Uterus (tissue), 4 donors: Measurements from ENCODE around the gene NPFFR1. TPM values are rescaled to one million over a fixed set of nuclear protein-coding genes. Genes with fewer than 3 reads are reported as not detected.
A peak's percentile ranks its signal among the peaks of the same experiment; 100 is the strongest.

Experiments used
- DNase-seq, 2 donors: peaks; one replicate each; pipeline ENCODE4 v3.0.0-alpha.2; 2019 to 2020
- H3K27ac ChIP-seq, 2 donors: fragments of 200-600 bp; sonication (generic); 1 replicate in 1 of 2; 2 replicates in 1 of 2; pipeline ENCODE4 v1.5.1; 2016 to 2018
- H3K27me3 ChIP-seq, 2 donors: fragments of 200-600 bp; sonication (generic); one replicate each; pipeline ENCODE4 v1.5.1; 2018 to 2019; ENCODE audit warnings: control low read depth in 1 of 2
- H3K36me3 ChIP-seq, 2 donors: fragments of 200-600 bp; sonication (generic); one replicate each; pipeline ENCODE4 v1.5.1; 2019; ENCODE audit warnings: control low read depth in 1 of 2
- H3K4me1 ChIP-seq, 2 donors: fragments of 200-600 bp; sonication (generic); one replicate each; pipeline ENCODE4 v1.5.1; 2018 to 2019; ENCODE audit warnings: control low read depth in 1 of 2
- H3K4me3 ChIP-seq, 2 donors: fragments of 200-600 bp; sonication (generic); 1 replicate in 1 of 2; 2 replicates in 1 of 2; pipeline ENCODE4 v1.5.1; 2018 to 2019; ENCODE audit warnings: mild to moderate bottlenecking in 1 of 2
- H3K9me3 ChIP-seq, 2 donors: fragments of 200-600 bp; sonication (generic); one replicate each; pipeline ENCODE4 v1.5.1; 2019; ENCODE audit warnings: control low read depth in 1 of 2
- POLR2A ChIP-seq, 2 donors: fragments of 450-650 bp; IDR thresholded peaks; one replicate each; pipeline ENCODE4 v1.6.1; 2016; ENCODE audit warnings: antibody characterized with exemption in 2 of 2, mild to moderate bottlenecking in 1 of 2, moderate library complexity in 1 of 2
- intact Hi-C: fragments of 100-400 bp; cut with DNase I; formaldehyde crosslinking; loops from one replicate; pipeline ENCODE4 v1.15.1; 2023; ENCODE audit warnings: low total_unique reads
- total RNA-seq, 4 donors: library from RNA; depleted of rRNA in 3 of 4; stranded (reverse); fragments of >200 nt in 3 of 4; gene quantifications; one replicate each; pipeline versions ENCODE4 v1.1.0 to v1.2.4, GENCODE V29; 2014 to 2023
- TF ChIP-seq, protein P1 (sequence below), 4 experiments: fragments of 200-600 bp in 2 of 4; fragments of 450-650 bp in 2 of 4; sonication (generic) in 2 of 4; IDR thresholded peaks; one replicate each; pipeline ENCODE4 v1.5.1; 2016 to 2019; ENCODE audit warnings: antibody characterized with exemption in 4 of 4, mild to moderate bottlenecking in 2 of 4, moderate library complexity in 1 of 4
- donor health status: DM: yes; HTN: yes; CAD: no.

The NPFFR1 gene
- total RNA-seq, 4 donors from 2014 or later, result 0.43 to 2.1 TPM; not detected in 2

DNA sequence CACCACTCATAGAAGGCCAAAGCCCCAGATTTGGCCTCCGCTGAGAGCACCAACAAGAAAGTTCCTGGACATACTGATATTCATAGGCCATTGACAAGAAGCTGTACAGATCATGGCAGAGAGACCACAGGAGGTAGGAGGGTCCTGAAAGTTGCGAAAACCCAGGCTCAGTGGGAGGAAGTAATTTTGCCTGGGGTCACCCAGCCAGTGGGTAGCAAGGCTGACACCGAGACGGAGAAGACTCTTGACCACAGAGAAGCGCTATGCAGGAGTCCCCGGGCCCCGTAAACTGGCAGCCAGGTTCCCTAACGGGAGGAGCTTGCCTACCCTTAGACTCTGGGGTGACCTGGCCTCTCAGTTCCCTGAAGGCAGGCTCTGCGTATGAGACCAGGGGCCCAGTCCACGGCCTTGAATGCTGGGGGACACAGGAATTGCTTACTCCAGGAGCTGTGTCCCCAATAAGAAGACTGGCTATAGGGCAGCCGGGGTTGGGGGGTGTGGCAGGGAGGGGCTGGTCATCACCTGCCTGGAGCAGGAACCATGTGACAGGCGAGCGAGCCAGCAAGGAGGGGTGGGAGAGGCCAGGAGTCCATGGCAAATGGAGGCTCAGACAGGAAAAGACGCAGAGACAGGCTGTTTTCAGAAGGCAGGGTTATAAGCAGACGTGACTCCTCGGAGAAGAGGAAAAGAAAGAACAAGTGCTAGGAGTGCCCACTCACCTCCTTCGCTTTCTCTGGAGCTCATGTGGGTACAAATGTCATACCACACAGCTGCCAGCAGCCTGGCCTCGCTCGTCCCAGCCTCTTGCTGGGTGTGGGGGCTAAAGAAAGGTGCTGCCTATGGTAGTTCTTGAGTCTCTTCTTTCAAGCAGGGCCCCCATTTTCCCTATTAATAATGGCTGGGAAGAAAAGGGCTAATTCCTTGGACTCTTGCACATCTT lies 24.6 kb upstream of the NPFFR1 start:
- intact Hi-C loops, result no loop called here
- no peak for TF ChIP-seq POLR2A (IDR thresholded peaks at IDR 0.05)
- TF ChIP-seq, protein P1, sequence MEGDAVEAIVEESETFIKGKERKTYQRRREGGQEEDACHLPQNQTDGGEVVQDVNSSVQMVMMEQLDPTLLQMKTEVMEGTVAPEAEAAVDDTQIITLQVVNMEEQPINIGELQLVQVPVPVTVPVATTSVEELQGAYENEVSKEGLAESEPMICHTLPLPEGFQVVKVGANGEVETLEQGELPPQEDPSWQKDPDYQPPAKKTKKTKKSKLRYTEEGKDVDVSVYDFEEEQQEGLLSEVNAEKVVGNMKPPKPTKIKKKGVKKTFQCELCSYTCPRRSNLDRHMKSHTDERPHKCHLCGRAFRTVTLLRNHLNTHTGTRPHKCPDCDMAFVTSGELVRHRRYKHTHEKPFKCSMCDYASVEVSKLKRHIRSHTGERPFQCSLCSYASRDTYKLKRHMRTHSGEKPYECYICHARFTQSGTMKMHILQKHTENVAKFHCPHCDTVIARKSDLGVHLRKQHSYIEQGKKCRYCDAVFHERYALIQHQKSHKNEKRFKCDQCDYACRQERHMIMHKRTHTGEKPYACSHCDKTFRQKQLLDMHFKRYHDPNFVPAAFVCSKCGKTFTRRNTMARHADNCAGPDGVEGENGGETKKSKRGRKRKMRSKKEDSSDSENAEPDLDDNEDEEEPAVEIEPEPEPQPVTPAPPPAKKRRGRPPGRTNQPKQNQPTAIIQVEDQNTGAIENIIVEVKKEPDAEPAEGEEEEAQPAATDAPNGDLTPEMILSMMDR (IDR thresholded peaks at IDR 0.05), result no peak
- no peaks in the 10 kb centered on the region for H3K36me3 ChIP-seq
- H3K4me3 ChIP-seq, result no peak overlapping the region
- H3K27me3 ChIP-seq, result no peaks in the 10 kb centered on the region
- H3K9me3 ChIP-seq, result no peaks in the 10 kb centered on the region
- no peak for DNase-seq
- no peaks in the 10 kb centered on the region for H3K4me1 ChIP-seq
- H3K27ac ChIP-seq, result no peak overlapping the region

DNA sequence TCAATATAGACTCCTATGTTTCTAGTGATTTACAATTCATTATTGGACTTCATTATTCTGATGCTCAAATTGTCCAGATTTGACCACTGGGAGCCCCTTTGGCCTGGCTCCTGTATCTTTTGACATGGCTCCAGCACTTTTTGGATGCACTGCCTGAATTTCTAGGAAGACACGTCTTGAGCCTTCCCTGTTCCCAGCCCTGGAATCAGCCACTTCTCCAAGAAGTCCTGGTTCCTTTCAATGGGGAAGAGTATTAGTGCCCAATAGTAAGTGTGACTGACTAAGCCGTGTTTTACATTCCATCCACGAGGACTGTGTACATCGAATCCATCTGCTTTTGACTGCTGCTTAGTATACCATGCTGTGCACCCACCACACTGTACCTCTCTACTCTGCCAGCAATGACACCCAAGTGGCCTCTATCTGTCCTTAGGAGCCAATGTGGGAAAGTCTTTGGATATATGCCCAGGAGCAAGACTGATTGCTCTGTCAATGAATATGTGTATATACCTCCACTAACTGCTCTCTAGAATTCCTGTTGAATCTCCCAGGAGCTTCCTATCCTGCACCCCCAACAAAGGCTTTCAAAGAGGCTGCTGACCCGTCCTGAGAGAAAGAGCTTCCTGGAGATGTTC lies 23.2 kb upstream of the NPFFR1 start:
- TF ChIP-seq, protein P1 (IDR thresholded peaks at IDR 0.05), result no peak
- no peak for TF ChIP-seq POLR2A (IDR thresholded peaks at IDR 0.05)
- DNase-seq, result no peak
- Histone ChIP-seq H3K27ac (no peak overlapping the region), H3K4me1 (no peaks in the 10 kb centered on the region), H3K27me3 (no peaks in the 10 kb centered on the region), H3K4me3 (no peak overlapping the region), H3K36me3 (no peaks in the 10 kb centered on the region), H3K9me3 (no peaks in the 10 kb centered on the region)
- intact Hi-C loops, result no loop called here

DNA sequence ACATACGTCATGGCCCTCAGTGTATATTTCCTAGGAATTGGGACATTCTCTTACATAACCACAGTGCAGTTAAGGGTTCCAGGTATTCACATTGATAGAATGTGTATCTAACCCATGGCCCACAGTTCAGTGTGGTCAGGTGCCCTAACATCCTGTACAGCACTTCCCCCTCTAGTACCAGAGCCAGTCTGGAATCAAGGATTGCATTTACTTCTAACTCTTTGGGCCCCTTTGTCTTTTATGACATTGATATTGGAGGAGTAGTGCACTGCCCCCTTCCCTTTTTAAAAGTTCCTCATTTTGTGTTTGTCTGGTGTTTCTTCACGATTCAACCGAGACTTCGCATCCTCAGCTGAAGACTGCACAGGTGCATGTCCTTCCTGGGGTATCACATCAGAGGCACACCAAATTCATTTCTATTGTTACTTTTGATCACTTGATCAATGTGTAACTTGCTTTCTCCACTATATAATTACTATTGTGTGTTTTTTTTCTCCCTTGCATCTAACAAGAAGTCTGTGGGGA lies 22.4 kb upstream of the NPFFR1 start:
- TF ChIP-seq POLR2A (IDR thresholded peaks at IDR 0.05), result no peak
- TF ChIP-seq, protein P1 (IDR thresholded peaks at IDR 0.05), result no peak
- Histone ChIP-seq H3K9me3 (no peaks in the 10 kb centered on the region), H3K27ac (no peak overlapping the region), H3K4me3 (no peak overlapping the region), H3K36me3 (no peaks in the 10 kb centered on the region), H3K27me3 (no peaks in the 10 kb centered on the region), H3K4me1 (no peaks in the 10 kb centered on the region)
- intact Hi-C loops, result no loop called here
- DNase-seq, result no peak

DNA sequence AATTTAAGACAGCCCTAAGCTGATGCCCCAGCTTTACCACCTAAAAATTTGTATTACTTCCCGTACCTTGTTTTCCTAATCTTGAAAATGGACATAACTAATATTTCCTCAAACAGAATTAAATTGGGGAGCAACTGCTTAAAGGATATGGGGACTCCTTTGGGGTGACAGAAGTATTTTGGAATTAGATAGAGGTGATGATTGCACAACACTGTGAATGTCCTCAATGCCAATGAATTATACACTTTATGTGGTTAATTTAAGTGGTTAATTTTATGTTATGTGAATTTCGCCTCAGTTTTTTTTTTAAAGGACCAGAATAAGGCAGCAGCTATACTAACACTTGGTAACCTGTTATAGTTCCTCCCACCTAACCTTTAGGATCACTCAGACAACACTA lies 19.9 kb upstream of the NPFFR1 start:
- Histone ChIP-seq H3K9me3 (no peaks in the 10 kb centered on the region), H3K4me1 (no peaks in the 10 kb centered on the region), H3K27me3 (no peaks in the 10 kb centered on the region), H3K4me3 (no peak overlapping the region), H3K36me3 (no peaks in the 10 kb centered on the region), H3K27ac (no peak overlapping the region)
- no peak for DNase-seq
- TF ChIP-seq, protein P1 (IDR thresholded peaks at IDR 0.05), result no peak
- no peak for TF ChIP-seq POLR2A (IDR thresholded peaks at IDR 0.05)
- intact Hi-C loops, result no loop called here

DNA sequence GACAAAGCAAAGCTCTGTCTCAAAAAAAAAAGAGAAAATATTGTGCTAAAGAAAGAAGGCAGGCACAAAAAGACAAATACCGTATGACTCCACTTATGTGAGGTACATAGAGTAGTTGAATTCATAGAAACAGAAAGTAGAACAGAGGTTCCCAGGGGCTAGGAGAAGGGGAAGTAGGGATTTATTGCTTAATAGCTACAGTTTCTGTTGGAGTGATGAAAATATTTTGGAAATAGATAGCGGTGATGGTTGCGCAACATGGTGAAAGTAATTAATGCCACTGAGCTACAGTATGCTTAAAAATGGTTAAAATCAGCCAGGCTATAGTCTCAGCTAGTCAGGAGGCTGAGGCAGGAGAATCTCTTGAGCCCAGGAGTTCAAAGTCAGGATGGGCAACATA lies 18.5 kb upstream of the NPFFR1 start:
- TF ChIP-seq, protein P1 (IDR thresholded peaks at IDR 0.05), result no peak
- no peak for TF ChIP-seq POLR2A (IDR thresholded peaks at IDR 0.05)
- DNase-seq, result peak in 1 of 2 donors; percentile 54
- Histone ChIP-seq H3K36me3 (no peaks in the 10 kb centered on the region), H3K27ac (peak overlapping the region; percentile 59 to 61), H3K27me3 (no peaks in the 10 kb centered on the region), H3K4me1 (no peaks in the 10 kb centered on the region), H3K9me3 (no peaks in the 10 kb centered on the region), H3K4me3 (no peak overlapping the region)
- intact Hi-C loops, result no loop called here
